GM08714 (cell line): Measurements from ENCODE around the gene STUM.
"Not testable (repeated sequence)": the region's sequence is repeated elsewhere in the genome, so short reads cannot be mapped to it uniquely, and the experiment has no call there.

Experiments
- H3K4me3 ChIP-seq: fragments of 200-500 bp; sonication (Bioruptor generic); 2 replicates; pipeline ENCODE4 v1.5.1; 2014; ENCODE audit warnings: mild to moderate bottlenecking, low read length, inconsistent platforms
- ZNF274 ChIP-seq: IDR thresholded peaks from 2 replicates; pipeline ENCODE4 v1.6.1; 2012; ENCODE audit warnings: mild to moderate bottlenecking, low read depth, low read length

Gene STUM

GRCh38 chr1:226548256-226549093 lies at the start of gene STUM:
Gene STUM, plus strand, starts transcription at chr1:226548764. Its CDS starts 141 bp downstream, at chr1:226548905.
- H3K4me3 ChIP-seq = peak within 1 kb of the TSS; percentile 30; the same call in 1 of the 2 replicates
- TF ChIP-seq ZNF274 = no peak

GRCh38 chr1:226499699-226500098 lies 48.9 kb upstream of the STUM start:
- H3K4me3 ChIP-seq = not testable (repeated sequence)

- TF ChIP-seq ZNF274 = no peak
- H3K4me3 ChIP-seq = no peak overlapping the region
Observed at GRCh38 chr1:226506021-226506420, 42.5 kb upstream of the STUM start.

GRCh38 chr1:226506921-226507320 lies 41.6 kb upstream of the STUM start:
- no peak overlapping the region for H3K4me3 ChIP-seq
- TF ChIP-seq ZNF274 = no peak

DNA sequence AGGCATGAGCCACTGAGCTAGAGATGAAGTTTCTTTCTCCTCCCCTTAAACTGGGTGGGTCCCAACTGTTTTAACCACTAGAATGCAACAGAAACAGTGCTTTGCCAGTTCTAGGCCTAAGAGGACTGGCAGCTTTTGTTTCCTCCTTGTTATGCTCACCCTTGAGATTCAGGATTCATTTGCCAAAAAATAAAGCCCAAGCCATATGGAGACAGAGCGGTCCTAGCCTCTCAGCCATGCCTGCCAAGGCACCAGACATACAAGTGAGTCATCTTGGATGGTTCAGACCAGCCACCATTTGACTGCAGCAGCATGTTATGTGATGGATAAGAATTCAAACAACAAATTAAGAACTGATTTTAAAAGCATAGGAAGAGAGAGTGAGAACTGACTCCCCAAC lies 38.1 kb upstream of the STUM start:
- no peak overlapping the region for H3K4me3 ChIP-seq
- no peak for TF ChIP-seq ZNF274

GRCh38 chr1:226511296-226511695 lies 37.3 kb upstream of the STUM start:
- TF ChIP-seq ZNF274 = no peak
- H3K4me3 ChIP-seq = no peak overlapping the region

DNA sequence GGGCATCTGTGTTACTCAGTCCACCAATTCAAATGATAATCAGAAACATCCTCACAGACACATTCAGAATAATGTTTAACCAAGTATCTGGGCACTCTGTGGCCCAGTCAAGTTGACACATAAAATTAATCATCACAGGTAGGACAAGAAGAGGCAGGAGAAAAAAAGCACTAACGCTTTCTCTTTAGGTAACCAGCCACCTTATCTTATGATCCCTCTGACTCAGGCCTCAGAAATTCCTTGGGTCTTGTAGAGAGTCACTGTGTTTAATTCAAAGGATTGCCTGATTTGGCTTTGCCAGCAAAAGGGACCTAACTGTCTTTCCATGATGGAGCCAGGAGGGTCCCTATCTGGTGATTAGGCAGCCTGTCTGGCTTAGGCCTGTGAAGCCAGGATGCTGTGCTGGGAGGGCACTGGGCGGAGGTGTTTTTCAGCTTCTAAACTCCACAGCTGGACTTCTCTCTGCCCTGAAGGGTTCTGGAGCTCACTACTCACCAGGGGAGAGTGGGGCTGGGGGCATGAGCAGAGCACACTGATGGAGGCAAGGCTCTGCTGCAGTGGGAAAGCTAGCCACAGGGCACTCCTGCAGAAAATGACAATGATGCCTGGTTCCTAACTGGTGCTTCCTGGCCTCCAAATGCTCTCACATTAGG lies 36.4 kb upstream of the STUM start:
- no peak for TF ChIP-seq ZNF274

GRCh38 chr1:226518375-226518774 lies 30.2 kb upstream of the STUM start:
- TF ChIP-seq ZNF274 = no peak
- H3K4me3 ChIP-seq = no peak overlapping the region

More for the DNA sequence above, 36.4 kb upstream of the STUM start:
- no peak overlapping the region for H3K4me3 ChIP-seq

DNA sequence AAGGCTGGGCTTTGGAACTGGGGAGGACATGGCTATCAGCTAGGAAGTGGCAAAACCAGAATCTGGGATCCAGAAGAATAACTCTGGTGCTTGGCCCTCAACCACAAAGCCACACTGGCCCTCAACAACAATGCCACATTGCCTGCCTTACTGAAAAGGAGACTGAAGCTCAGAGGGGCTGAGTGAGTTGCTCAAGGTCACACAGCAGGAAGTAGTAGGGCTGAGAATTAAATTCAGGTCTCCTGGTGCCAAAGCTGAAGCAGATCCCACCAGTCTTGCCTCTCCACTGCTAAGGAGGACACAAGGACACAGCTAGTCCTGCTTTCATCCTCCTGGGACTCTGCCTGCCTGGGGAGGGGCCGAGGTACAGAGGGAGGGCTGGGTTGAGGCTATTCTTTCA lies 29.4 kb upstream of the STUM start:
- no peak overlapping the region for H3K4me3 ChIP-seq
- no peak for TF ChIP-seq ZNF274

DNA sequence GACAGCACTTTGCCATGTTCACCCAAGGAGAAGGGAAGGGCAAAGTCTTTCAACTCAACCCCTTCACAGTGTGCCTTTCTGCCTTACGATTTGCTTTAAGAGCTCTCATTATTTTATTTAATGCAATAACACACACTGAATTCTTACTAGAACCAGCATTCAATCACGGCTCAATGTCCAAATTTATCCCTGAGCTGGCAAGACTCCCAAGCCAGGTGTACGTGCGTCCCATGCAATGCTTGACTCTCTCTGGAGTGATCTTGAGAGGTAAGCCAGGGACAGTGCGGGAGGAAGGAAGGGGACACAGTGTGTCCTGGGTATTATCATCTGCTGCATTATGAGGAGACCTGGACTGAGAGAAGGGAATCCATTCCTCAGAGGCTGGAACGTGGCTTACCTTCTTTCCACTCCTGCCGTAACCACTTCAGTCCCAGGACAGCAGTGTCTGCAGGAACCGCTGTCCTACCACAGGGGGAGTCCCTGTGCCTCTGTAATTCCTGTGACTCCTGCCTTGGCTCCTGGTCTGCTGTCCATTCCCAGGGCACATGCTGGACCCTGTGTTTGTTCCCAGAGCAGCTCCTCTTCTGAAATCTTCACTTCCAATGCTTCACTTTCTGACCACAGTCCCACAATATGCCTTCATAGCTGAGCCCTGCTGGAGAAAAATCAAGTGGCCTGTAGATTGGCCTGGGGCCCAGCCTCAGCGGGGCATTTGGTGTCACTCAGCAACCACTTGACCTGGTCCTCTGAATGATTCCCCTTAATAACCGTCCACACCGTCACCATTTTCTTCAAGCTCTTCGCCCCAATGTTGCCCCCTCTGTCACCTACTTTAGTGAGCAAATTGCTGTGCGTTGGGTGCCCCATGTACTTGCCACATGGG lies 28.6 kb upstream of the STUM start:
- no peak for TF ChIP-seq ZNF274
- H3K4me3 ChIP-seq = no peak overlapping the region

GRCh38 chr1:226520640-226521355 lies 27.8 kb upstream of the STUM start:
- no peak overlapping the region for H3K4me3 ChIP-seq
- TF ChIP-seq ZNF274 = no peak

- no peak overlapping the region for H3K4me3 ChIP-seq
- no peak for TF ChIP-seq ZNF274
Observed at GRCh38 chr1:226523646-226524406, 24.7 kb upstream of the STUM start.

DNA sequence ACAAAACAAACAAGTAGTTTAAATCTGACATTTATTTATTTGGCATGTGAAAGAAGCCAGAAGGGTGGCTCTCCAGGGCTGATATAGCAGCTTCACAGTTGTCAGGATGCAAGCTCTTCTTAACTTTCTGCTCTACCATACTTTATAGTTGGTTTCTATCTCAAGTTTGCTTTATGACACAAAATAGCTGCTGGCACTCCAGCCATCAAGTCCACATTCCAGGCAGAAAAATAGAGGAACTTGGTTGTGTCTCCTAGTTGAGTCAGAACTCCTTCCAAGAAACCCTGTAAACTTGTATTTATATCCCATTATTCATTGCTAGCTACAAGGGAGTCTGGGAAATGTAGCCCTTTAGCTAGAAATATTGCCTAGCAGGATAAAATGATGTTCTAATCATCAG lies 24.0 kb upstream of the STUM start:
- no peak for TF ChIP-seq ZNF274
- no peak overlapping the region for H3K4me3 ChIP-seq
